HEK293 (cell line): ENCODE results near the gene TNFAIP3.

ENCODE experiments used
- IKZF3 ChIP-seq: fragments of 450-650 bp; IDR thresholded peaks from 2 replicates; pipeline ENCODE4 v1.5.0; 2018; ENCODE audit warnings: missing biosample characterization, mild to moderate bottlenecking, missing genetic modification characterization, moderate library complexity
- KLF10 ChIP-seq: fragments of 450-650 bp; IDR thresholded peaks from 2 replicates; pipeline ENCODE4 v1.5.1; 2018; ENCODE audit warnings: missing biosample characterization, mild to moderate bottlenecking, missing genetic modification characterization
- KLF16 ChIP-seq: fragments of 450-650 bp; formaldehyde crosslinking; IDR thresholded peaks from 2 replicates; pipeline ENCODE4 v1.5.1; 2017; ENCODE audit warnings: missing biosample characterization, missing genetic modification characterization
- MZF1 ChIP-seq: fragments of 450-650 bp; formaldehyde crosslinking; IDR thresholded peaks from 2 replicates; pipeline ENCODE4 v1.5.1; 2017; ENCODE audit warnings: missing biosample characterization, missing genetic modification characterization, borderline replicate concordance
- PRDM4 ChIP-seq: fragments of 450-650 bp; formaldehyde crosslinking; IDR thresholded peaks from 2 replicates; pipeline ENCODE4 v1.5.1; 2017; ENCODE audit warnings: missing biosample characterization, missing genetic modification characterization
- SP7 ChIP-seq: fragments of 450-650 bp; formaldehyde crosslinking; IDR thresholded peaks from 2 replicates; pipeline ENCODE4 v1.5.1; 2016; ENCODE audit warnings: missing biosample characterization, missing genetic modification characterization
- ZBTB10 ChIP-seq: fragments of 450-650 bp; formaldehyde crosslinking; IDR thresholded peaks from 2 replicates; pipeline ENCODE4 v1.5.1; 2016; ENCODE audit warnings: missing biosample characterization, missing genetic modification characterization
- ZBTB26 ChIP-seq: fragments of 450-650 bp; formaldehyde crosslinking; optimal IDR thresholded peaks from 2 replicates; pipeline ENCODE3; 2016; ENCODE audit warnings: missing biosample characterization, mild to moderate bottlenecking, missing genetic modification characterization
- ZBTB44 ChIP-seq: fragments of 450-650 bp; IDR thresholded peaks from 2 replicates; pipeline ENCODE4 v1.5.1; 2018; ENCODE audit warnings: missing biosample characterization, mild to moderate bottlenecking, missing genetic modification characterization
- ZFHX2 ChIP-seq: fragments of 450-650 bp; formaldehyde crosslinking; conservative IDR thresholded peaks from 2 replicates; pipeline ENCODE4 v1.5.1; 2016; ENCODE audit warnings: missing biosample characterization, missing genetic modification characterization
- ZFP3 ChIP-seq: fragments of 450-650 bp; formaldehyde crosslinking; IDR thresholded peaks from 2 replicates; pipeline ENCODE4 v1.5.1; 2016; ENCODE audit warnings: low read depth, missing biosample characterization, missing genetic modification characterization
- ZFP37 ChIP-seq: fragments of 450-650 bp; formaldehyde crosslinking; IDR thresholded peaks from 2 replicates; pipeline ENCODE4 v1.5.1; 2016; ENCODE audit warnings: missing biosample characterization, missing genetic modification characterization
- ZFP41 ChIP-seq: fragments of 450-650 bp; formaldehyde crosslinking; IDR thresholded peaks from 2 replicates; pipeline ENCODE4 v1.5.1; 2016; ENCODE audit warnings: missing biosample characterization, missing genetic modification characterization, borderline replicate concordance
- ZIC2 ChIP-seq: fragments of 450-650 bp; formaldehyde crosslinking; IDR thresholded peaks from 2 replicates; pipeline ENCODE4 v1.5.1; 2016; ENCODE audit warnings: missing biosample characterization, missing genetic modification characterization
- ZNF133 ChIP-seq: fragments of 450-650 bp; formaldehyde crosslinking; IDR thresholded peaks from 2 replicates; pipeline ENCODE4 v1.5.1; 2016; ENCODE audit warnings: missing biosample characterization, missing genetic modification characterization
- ZNF223 ChIP-seq: fragments of 450-650 bp; formaldehyde crosslinking; IDR thresholded peaks from 2 replicates; pipeline ENCODE4 v1.5.1; 2016; ENCODE audit warnings: missing biosample characterization, missing genetic modification characterization
- ZNF24 ChIP-seq: fragments of 450-650 bp; formaldehyde crosslinking; IDR thresholded peaks from 2 replicates; pipeline ENCODE4 v1.5.1; 2016; ENCODE audit warnings: missing biosample characterization, missing genetic modification characterization
- ZNF335 ChIP-seq: fragments of 450-650 bp; formaldehyde crosslinking; conservative IDR thresholded peaks from 2 replicates; pipeline ENCODE4 v1.5.1; 2016; ENCODE audit warnings: missing biosample characterization, missing genetic modification characterization
- ZNF366 ChIP-seq: fragments of 450-650 bp; formaldehyde crosslinking; conservative IDR thresholded peaks from 2 replicates; pipeline ENCODE4 v1.5.1; 2016; ENCODE audit warnings: missing biosample characterization, missing genetic modification characterization
- ZNF398 ChIP-seq: fragments of 450-650 bp; formaldehyde crosslinking; IDR thresholded peaks from 2 replicates; pipeline ENCODE4 v1.5.1; 2017; ENCODE audit warnings: missing biosample characterization, missing genetic modification characterization
- ZNF404 ChIP-seq: fragments of 450-650 bp; formaldehyde crosslinking; IDR thresholded peaks from 2 replicates; pipeline ENCODE4 v1.5.1; 2017; ENCODE audit warnings: missing biosample characterization, missing genetic modification characterization
- ZNF488 ChIP-seq: fragments of 450-650 bp; formaldehyde crosslinking; IDR thresholded peaks from 2 replicates; pipeline ENCODE4 v1.5.1; 2016; ENCODE audit warnings: missing biosample characterization, missing genetic modification characterization
- ZNF600 ChIP-seq: fragments of 450-650 bp; formaldehyde crosslinking; IDR thresholded peaks from 2 replicates; pipeline ENCODE4 v1.5.1; 2016; ENCODE audit warnings: missing biosample characterization, missing genetic modification characterization
- ZNF645 ChIP-seq: fragments of 450-650 bp; formaldehyde crosslinking; IDR thresholded peaks from 2 replicates; pipeline ENCODE4; 2016; ENCODE audit warnings: missing biosample characterization, missing genetic modification characterization
- ZNF76 ChIP-seq: fragments of 450-650 bp; formaldehyde crosslinking; IDR thresholded peaks from 2 replicates; pipeline ENCODE4; 2016; ENCODE audit warnings: low read depth, missing biosample characterization, missing genetic modification characterization, borderline replicate concordance
- ZNF837 ChIP-seq: fragments of 450-650 bp; formaldehyde crosslinking; IDR thresholded peaks from 2 replicates; pipeline ENCODE4 v1.5.1; 2016; ENCODE audit warnings: missing biosample characterization, missing genetic modification characterization
- ZSCAN23 ChIP-seq: fragments of 450-650 bp; formaldehyde crosslinking; IDR thresholded peaks from 2 replicates; pipeline ENCODE4 v1.5.1; 2016; ENCODE audit warnings: missing biosample characterization, missing genetic modification characterization
- ZXDB ChIP-seq: fragments of 450-650 bp; formaldehyde crosslinking; IDR thresholded peaks from 2 replicates; pipeline ENCODE4 v1.5.1; 2016; ENCODE audit warnings: missing biosample characterization, missing genetic modification characterization

TNFAIP3 gene

GRCh38 chr6:137866200-137866913 is 702 bp upstream of the TNFAIP3 start (continued):
- TF ChIP-seq ZIC2 (tag by site-specific recombination) (peak; percentile 94), ZFP41 (no peak), IKZF3 (tag by site-specific recombination) (peak; percentile 45; the same call in 1 of the 2 replicates), ZFP37 (tag by site-specific recombination) (no peak), ZNF133 (tag by site-specific recombination) (no peak), ZNF398 (peak; percentile 75), ZNF366 (peak; percentile 27; the same call in 1 of the 2 replicates), ZNF404 (tag by site-specific recombination) (no peak), ZBTB44 (tag by site-specific recombination) (no peak), ZNF837 (tag by site-specific recombination) (no peak), SP7 (tag by site-specific recombination) (peak; percentile 75), PRDM4 (tag by site-specific recombination) (peak; percentile 74), ZNF335 (tag by site-specific recombination) (peak; percentile 91), ZSCAN23 (tag by site-specific recombination) (no peak), KLF10 (tag by site-specific recombination) (0 out of 2 replicates have a peak, but pooled peaks have one; percentile 69), KLF16 (tag by site-specific recombination) (peak; percentile 16; the same call in 1 of the 2 replicates), ZNF24 (tag by site-specific recombination) (no peak), MZF1 (tag by site-specific recombination) (no peak), ZNF488 (tag by site-specific recombination) (no peak), ZXDB (tag by site-specific recombination) (peak; percentile 90; the same call in 1 of the 2 replicates), ZFP3 (tag by site-specific recombination) (no peak), ZBTB26 (tag by site-specific recombination) (no peak), ZBTB10 (tag by site-specific recombination) (peak; percentile 63), ZNF223 (tag by site-specific recombination) (0 out of 2 replicates have a peak, but pooled peaks have one; percentile 41), ZNF645 (tag by site-specific recombination) (no peak), ZFHX2 (tag by site-specific recombination) (peak; percentile 71), ZNF600 (tag by site-specific recombination) (peak; percentile 66), ZNF76 (tag by site-specific recombination) (no peak)
